ENCODE results near the gene NACC1. TPM values are rescaled to one million over a fixed set of nuclear protein-coding genes. Genes with fewer than 3 reads are reported as not detected.

The NACC1 gene
- total RNA-seq, 1 donor from 2014 or later: 35.4 TPM

DNA sequence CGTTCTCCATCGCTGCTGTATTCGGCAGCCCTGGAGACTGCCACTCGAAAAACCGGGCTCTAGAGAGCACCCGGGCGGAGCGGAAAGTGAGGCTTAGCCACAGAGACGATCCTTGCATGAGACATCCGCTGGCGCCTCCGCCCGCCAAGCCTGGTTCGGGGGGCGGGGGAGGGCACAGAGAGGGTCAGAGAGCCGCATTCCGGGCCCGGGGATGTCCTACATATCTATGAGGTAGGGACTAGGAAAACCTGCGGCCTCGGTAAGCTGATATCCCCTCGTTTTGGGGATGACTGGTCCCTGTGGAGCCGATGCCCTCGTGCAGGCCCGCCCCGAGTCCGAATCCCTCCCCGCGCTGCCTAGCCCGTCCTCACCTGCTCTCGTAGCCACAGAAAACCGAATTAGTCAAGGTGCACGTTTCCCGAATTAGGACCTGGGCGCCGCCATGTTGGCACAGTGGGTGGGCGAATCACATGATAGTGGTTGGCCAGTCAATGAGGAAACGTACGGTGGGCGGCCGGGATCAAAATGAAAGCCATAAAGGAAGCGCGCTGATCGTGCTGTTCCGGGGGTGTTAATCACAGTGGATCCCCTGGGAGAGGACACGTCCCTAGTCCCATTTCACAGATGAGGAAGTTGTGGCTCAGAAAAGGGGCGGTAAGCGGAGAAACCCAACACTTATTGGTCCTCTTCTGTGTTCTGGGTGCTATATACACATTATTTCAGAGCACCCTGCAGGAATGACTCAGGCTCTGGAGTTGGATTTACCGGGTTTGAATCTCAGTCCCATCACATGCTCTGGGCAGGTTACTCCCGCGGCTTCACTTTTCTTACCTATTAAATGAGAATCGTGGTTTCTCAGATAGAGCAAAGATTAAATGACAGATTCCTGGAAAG is 1.5 kb upstream of the NACC1 start, which contains the start of gene TRMT1:
Gene TRMT1 (minus strand): TSS at position 459 of the 894 bp plus-strand sequence. CDS start 341 bp downstream, at position 118.
- intact Hi-C loops (cut with micrococcal nuclease): no loop called here
- H3K9me3 ChIP-seq (replicated peaks): no peaks in the 10 kb centered on the region
- peak within 1 kb of the TSS; percentile 87 for H3K4me3 ChIP-seq
- H3K27me3 ChIP-seq (ENCODE audit: low read depth): no peaks in the 10 kb centered on the region
- H3K4me1 ChIP-seq: peaks cover 58% of the 10 kb centered on the region
- peak; percentile 95 for DNase-seq
- peaks cover 25% of the 10 kb centered on the region for H3K36me3 ChIP-seq
- TF ChIP-seq CTCF (IDR thresholded peaks at IDR 0.05; ENCODE audit: borderline replicate concordance): no peak
- peak within 1 kb of the TSS; percentile 81 for H3K27ac ChIP-seq (replicated peaks)

DNA sequence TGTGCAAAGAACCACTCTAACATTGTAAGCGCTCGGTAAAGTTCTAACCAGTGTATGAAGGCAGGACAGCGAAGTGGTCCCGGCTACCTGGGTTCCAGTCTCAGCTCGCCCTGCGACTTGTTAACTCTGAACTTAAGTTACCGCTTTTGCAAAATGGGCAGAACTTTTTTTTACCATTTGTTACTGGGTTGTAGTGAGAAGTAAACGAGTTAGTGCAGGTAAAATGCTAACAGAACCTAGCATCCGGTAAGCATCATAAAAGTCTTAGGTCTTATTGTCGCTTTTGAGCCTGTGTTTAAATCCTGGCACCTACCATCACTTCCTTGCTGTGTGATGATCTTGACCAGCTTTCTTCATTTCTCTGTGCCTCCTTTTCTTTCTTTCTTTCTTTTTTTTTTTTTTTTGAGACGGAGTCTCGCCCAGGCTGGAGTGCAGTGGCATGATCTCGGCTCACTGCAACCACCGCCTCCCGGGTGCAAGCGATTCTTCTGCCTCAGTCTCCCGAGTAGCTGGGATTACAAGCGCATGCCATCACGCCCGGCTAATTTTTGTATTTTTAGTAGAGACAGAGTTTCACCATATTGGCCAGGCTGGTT is 790 bp upstream of the NACC1 start:
- H3K4me3 ChIP-seq: peak overlapping the region; percentile 87
- H3K27me3 ChIP-seq (ENCODE audit: low read depth): no peaks in the 10 kb centered on the region
- H3K36me3 ChIP-seq: peaks cover 18% of the 10 kb centered on the region
- H3K9me3 ChIP-seq (replicated peaks): no peaks in the 10 kb centered on the region
- no peak for TF ChIP-seq CTCF (IDR thresholded peaks at IDR 0.05; ENCODE audit: borderline replicate concordance)
- peaks cover 58% of the 10 kb centered on the region for H3K4me1 ChIP-seq
- peak overlapping the region; percentile 81 for H3K27ac ChIP-seq (replicated peaks)
- intact Hi-C loops (cut with micrococcal nuclease): no loop called here
- DNase-seq: no peak

DNA sequence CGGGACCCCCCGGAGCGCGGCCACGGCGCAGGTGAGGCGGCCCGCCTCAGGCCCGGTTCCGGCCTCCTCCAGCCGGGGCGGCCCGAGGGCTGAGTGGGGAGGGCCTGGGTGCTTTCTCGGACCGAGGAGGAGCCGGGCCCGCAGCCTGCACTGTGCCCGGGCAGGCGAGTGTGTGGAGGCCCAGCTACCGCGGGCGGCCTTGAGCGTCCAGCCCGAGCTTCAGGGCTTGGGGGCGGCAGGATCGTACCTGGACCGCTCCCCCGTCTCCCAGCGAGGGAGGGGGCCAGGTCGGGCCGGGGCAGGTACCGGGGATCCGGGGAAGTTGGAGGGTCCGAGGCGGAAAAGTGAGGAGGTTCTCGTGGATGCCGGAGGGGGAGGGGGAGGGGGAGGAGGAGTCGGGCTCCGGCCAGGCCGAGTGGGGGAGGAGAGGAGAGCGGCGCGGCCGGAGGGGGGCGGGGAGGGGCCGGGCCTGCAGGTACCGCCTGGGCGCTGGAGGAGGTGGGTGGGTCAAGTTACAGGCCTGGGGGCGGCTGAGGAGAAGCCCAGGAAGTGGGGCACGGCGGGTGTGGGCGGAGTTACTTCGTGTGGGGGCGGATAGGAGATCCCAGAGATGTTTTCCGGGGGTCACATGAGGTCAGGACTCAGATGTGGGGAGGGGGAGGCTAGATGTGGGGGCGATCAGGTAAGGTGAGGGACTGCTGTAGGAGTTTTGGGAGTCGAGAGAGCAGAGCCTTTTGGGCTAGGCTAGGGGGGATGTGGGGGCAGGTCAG is 545 bp downstream of the NACC1 start:
- peak; percentile 43 for DNase-seq
- Histone ChIP-seq H3K4me3 (peak overlapping the region; percentile 87), H3K27me3 (ENCODE audit: low read depth) (no peaks in the 10 kb centered on the region), H3K9me3 (replicated peaks) (no peaks in the 10 kb centered on the region), H3K36me3 (peaks cover 5% of the 10 kb centered on the region), H3K4me1 (peaks cover 58% of the 10 kb centered on the region), H3K27ac (replicated peaks) (peak overlapping the region; percentile 69)
- no peak for TF ChIP-seq CTCF (IDR thresholded peaks at IDR 0.05; ENCODE audit: borderline replicate concordance)
- intact Hi-C loops (cut with micrococcal nuclease): no loop called here

- intact Hi-C loops (cut with micrococcal nuclease): no loop called here
- Histone ChIP-seq H3K27ac (replicated peaks) (no peak overlapping the region), H3K4me1 (peaks cover 58% of the 10 kb centered on the region)
Observed at GRCh38 chr19:13119627-13120026, 1.6 kb downstream of the NACC1 start.

More at GRCh38 chr19:13119627-13120026, 1.6 kb downstream of the NACC1 start:
- TF ChIP-seq CTCF (IDR thresholded peaks at IDR 0.05; ENCODE audit: borderline replicate concordance): no peak
- DNase-seq: no peak
- Histone ChIP-seq H3K27me3 (ENCODE audit: low read depth) (no peaks in the 10 kb centered on the region), H3K36me3 (no peaks in the 10 kb centered on the region), H3K4me3 (peak overlapping the region; percentile 87), H3K9me3 (replicated peaks) (no peaks in the 10 kb centered on the region)
